K562 (cell line): ENCODE measurements around the gene CALU.

Experiments
- C11orf30 ChIP-seq: fragments of 450-650 bp; IDR thresholded peaks from 2 replicates; pipeline ENCODE4 v1.6.1; 2016; ENCODE audit warnings: low read depth, mild to moderate bottlenecking
- EP300 ChIP-seq: IDR thresholded peaks from 2 replicates; pipeline ENCODE4 v1.6.1; 2012; ENCODE audit warnings: low read length, improper control_type of control experiment
- ETV6 ChIP-seq, 3 experiments: fragments of 150-350 bp in 1 of 3; sonication (generic) in 1 of 3; formaldehyde crosslinking in 1 of 3; IDR thresholded peaks; 2 replicates each; pipeline versions ENCODE4 v1.6.1 to v1.8.0; 2014 to 2022; ENCODE audit warnings: borderline replicate concordance in 2 of 3, low read depth in 2 of 3, antibody characterized with exemption in 1 of 3, low read length in 1 of 3, mild to moderate bottlenecking in 1 of 3, missing genetic modification reagents in 1 of 3
- POLR2A ChIP-seq: fragments of 450-650 bp; conservative IDR thresholded peaks from 2 replicates; pipeline ENCODE4 v1.6.1; 2016
- YY1 ChIP-seq, 3 experiments: IDR thresholded peaks; 2 replicates each; pipeline ENCODE4 v1.6.1; 2011; ENCODE audit warnings: low read length in 2 of 3, mild to moderate bottlenecking in 2 of 3, moderate library complexity in 2 of 3, borderline replicate concordance in 1 of 3, control low read depth in 1 of 3, low read depth in 1 of 3; ENCODE audit not compliant: insufficient read depth in 3 of 3, insufficient replicate concordance in 2 of 3, control insufficient read depth in 1 of 3, insufficient read length in 1 of 3; ENCODE audit errors: extremely low read depth in 1 of 3
- ZBTB8A ChIP-seq: fragments of 450-650 bp; IDR thresholded peaks from 2 replicates; pipeline ENCODE4 v1.6.1; 2018; ENCODE audit warnings: mild to moderate bottlenecking, moderate library complexity; ENCODE audit not compliant: partially characterized antibody
- ZNF324 ChIP-seq: fragments of 250-450 bp; sonication (Bioruptor Pico); IDR thresholded peaks from 2 replicates; pipeline ENCODE4 v1.4.0; 2020; ENCODE audit warnings: mild to moderate bottlenecking
- ZNF76 ChIP-seq: fragments of 250-450 bp; sonication (Bioruptor Pico); IDR thresholded peaks from 2 replicates; pipeline ENCODE4 v1.4.0; 2020; ENCODE audit warnings: mild to moderate bottlenecking, moderate library complexity, borderline replicate concordance
- TF ChIP-seq, protein P1 (sequence below), 3 experiments: IDR thresholded peaks in 2 of 3; conservative IDR thresholded peaks in 1 of 3; 2 replicates each; pipeline ENCODE4 v1.5.1; 2011 to 2012; ENCODE audit warnings: low read length in 3 of 3, mild to moderate bottlenecking in 3 of 3, control low read depth in 2 of 3, improper control_type of control experiment in 1 of 3, inconsistent platforms in 1 of 3, low read depth in 1 of 3, mixed read lengths in 1 of 3, moderate library complexity in 1 of 3; ENCODE audit not compliant: insufficient read depth in 2 of 3

DNA sequence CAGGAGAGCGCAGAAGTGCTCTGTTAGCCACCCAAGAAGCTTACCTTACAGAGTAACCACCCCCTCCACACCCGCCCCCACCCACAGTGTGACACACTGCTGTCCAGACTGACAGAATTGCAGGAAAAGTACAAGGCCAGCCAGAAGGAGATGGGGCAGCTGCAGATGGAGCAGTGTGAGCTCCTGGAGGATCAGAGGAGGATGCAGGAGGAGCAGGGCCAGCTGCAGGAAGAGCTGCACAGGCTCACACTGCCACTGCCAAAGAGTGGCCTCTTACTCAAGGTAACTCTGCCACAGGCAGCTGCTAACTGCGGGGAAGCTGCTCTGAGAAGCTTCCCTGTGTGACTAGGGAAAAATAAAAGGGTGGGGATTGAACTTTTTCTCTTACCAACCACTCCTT, 70.2 kb downstream of the CALU start:
- TF ChIP-seq EP300 = no peak
- TF ChIP-seq ZNF324 (CRISPR knock-in tag) = no peak
- no peak for TF ChIP-seq ETV6 (IDR thresholded peaks at IDR 0.05; ENCODE audit: borderline replicate concordance in 1 of 2, low read depth in 2 of 2, low read length in 1 of 2)
- TF ChIP-seq ETV6 (CRISPR knock-in tag; IDR thresholded peaks at IDR 0.05; ENCODE audit: borderline replicate concordance) = no peak
- no peak for TF ChIP-seq C11orf30
- no peak for TF ChIP-seq POLR2A
- TF ChIP-seq, protein P1, sequence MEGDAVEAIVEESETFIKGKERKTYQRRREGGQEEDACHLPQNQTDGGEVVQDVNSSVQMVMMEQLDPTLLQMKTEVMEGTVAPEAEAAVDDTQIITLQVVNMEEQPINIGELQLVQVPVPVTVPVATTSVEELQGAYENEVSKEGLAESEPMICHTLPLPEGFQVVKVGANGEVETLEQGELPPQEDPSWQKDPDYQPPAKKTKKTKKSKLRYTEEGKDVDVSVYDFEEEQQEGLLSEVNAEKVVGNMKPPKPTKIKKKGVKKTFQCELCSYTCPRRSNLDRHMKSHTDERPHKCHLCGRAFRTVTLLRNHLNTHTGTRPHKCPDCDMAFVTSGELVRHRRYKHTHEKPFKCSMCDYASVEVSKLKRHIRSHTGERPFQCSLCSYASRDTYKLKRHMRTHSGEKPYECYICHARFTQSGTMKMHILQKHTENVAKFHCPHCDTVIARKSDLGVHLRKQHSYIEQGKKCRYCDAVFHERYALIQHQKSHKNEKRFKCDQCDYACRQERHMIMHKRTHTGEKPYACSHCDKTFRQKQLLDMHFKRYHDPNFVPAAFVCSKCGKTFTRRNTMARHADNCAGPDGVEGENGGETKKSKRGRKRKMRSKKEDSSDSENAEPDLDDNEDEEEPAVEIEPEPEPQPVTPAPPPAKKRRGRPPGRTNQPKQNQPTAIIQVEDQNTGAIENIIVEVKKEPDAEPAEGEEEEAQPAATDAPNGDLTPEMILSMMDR (IDR thresholded peaks at IDR 0.05 in 2 of 3, conservative IDR thresholded peaks at IDR 0.05 in 1 of 3; ENCODE audit: insufficient read depth in 2 of 3, low read depth in 1 of 3, low read length in 3 of 3) = no peak
- no peak for TF ChIP-seq ZBTB8A
- no peak for TF ChIP-seq ZNF76
- no peak for TF ChIP-seq YY1 (IDR thresholded peaks at IDR 0.05; ENCODE audit: borderline replicate concordance in 1 of 3, control insufficient read depth in 1 of 3, extremely low read depth in 1 of 3, insufficient read depth in 3 of 3, insufficient read length in 1 of 3, insufficient replicate concordance in 2 of 3, low read depth in 1 of 3, low read length in 2 of 3)
